RPMI8226 (cell line): ENCODE measurements around the gene CFTR.

Experiments
- DNase-seq: peaks from one replicate; pipeline ENCODE4 v3.0.0-alpha.2; 2015

The CFTR gene

DNA sequence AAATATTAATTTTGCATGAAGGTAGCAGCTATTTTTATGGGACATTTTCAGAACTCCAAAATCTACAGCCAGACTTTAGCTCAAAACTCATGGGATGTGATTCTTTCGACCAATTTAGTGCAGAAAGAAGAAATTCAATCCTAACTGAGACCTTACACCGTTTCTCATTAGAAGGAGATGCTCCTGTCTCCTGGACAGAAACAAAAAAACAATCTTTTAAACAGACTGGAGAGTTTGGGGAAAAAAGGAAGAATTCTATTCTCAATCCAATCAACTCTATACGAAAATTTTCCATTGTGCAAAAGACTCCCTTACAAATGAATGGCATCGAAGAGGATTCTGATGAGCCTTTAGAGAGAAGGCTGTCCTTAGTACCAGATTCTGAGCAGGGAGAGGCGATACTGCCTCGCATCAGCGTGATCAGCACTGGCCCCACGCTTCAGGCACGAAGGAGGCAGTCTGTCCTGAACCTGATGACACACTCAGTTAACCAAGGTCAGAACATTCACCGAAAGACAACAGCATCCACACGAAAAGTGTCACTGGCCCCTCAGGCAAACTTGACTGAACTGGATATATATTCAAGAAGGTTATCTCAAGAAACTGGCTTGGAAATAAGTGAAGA, 112.3 kb downstream of the CFTR start:
- DNase-seq: no peak

DNA sequence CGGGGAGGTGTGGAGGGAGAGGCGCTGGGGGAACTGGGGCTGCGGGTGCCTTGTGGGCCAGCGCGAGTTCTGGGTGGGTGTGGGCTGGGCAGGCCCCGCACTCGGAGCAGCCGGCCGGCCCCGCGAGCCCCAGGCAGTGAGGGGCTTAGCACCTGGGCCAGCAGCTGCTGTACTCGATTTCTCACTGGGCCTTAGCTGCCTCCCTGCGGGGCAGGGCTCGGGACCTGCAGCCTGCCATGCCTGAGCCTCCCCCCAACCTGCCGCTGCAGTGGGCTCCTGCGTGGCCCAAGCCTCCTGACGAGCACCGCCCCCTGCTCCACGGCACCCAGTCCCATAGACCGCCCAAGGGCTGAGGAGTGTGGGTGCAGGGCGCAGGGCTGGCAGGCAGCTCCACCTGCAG, 116.3 kb downstream of the CFTR start:
- no peak for DNase-seq

DNA sequence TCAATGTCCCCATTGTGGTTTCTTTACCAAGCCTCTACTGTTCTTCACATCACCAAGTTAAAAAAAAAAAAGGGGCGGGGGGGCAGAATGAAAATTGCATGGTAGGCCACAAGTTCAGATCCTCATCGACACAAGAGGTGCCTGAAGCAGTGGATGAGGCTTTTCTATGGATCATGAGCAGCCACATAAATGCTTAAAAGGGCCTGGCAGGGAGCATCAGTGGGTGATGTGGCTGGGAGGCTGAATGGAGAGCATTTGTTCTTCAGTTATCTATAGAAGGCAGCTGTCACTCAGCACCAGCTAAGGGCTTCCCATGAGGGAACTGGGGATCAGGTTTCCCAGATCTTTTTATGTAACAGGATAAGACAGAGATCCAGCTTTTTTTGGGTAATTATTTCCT, 117.9 kb downstream of the CFTR start:
- no peak for DNase-seq

DNA sequence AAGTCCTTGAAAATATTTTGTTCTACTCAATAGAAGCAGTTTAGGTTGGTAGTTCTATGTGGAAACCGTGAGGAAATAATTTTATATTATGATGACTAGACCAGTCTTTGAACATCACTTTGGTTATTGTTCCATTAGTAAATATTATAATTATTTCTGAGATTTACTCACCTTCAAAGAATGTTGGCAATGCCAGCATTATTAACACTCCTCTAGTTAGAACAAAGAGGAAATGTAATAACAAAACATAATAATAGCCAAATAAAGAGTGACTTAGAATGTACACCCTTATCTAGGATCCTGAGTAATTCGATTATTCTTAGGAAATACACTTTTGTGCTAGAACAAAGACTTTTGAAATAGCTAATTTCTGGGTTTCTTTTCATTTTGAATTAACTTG, 121.1 kb downstream of the CFTR start:
- DNase-seq: no peak

DNA sequence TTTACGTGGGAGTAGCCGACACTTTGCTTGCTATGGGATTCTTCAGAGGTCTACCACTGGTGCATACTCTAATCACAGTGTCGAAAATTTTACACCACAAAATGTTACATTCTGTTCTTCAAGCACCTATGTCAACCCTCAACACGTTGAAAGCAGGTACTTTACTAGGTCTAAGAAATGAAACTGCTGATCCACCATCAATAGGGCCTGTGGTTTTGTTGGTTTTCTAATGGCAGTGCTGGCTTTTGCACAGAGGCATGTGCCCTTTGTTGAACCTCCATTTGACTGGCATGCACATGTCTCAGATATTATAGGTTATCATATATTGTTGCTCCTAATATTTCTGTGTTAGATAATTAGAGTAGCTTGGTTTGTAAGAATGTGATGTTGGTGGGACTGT, 123.8 kb downstream of the CFTR start:
- peak; percentile 76 for DNase-seq

DNA sequence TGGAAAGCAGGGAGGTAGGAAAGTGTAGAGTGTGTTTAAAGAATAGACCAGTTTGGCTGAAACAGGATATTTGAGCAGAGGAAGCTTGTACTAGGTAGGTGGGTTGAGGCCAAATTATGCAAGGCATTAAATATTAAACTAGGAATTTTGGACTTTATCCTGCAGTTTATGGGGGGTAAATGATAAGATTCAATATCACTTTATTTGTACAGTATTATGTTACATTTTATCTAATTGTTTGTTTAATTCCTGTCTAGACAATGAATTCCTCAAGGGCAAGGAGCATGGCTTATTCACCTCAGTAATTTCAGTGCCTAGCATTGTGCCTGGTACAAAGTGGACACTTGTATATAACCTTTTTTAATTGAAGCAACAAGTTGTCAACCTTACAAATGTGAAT, 125.9 kb downstream of the CFTR start:
- no peak for DNase-seq

DNA sequence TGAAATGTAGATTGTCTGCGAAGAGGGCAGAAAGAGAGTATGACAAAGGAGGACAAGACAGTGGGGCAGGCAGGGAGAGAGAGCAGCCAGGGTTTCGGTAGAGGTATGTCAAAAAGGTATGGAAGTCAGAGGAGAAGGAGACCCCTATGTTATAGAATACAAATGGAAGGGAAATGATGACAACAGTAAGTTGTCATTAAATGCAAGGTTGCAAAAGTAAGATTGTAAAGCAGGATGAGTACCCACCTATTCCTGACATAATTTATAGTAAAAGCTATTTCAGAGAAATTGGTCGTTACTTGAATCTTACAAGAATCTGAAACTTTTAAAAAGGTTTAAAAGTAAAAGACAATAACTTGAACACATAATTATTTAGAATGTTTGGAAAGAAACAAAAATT, 126.3 kb downstream of the CFTR start:
- no peak for DNase-seq

DNA sequence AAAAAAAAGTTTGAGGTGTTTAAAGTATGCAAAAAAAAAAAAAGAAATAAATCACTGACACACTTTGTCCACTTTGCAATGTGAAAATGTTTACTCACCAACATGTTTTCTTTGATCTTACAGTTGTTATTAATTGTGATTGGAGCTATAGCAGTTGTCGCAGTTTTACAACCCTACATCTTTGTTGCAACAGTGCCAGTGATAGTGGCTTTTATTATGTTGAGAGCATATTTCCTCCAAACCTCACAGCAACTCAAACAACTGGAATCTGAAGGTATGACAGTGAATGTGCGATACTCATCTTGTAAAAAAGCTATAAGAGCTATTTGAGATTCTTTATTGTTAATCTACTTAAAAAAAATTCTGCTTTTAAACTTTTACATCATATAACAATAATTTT, 130.6 kb downstream of the CFTR start:
- DNase-seq: no peak

DNA sequence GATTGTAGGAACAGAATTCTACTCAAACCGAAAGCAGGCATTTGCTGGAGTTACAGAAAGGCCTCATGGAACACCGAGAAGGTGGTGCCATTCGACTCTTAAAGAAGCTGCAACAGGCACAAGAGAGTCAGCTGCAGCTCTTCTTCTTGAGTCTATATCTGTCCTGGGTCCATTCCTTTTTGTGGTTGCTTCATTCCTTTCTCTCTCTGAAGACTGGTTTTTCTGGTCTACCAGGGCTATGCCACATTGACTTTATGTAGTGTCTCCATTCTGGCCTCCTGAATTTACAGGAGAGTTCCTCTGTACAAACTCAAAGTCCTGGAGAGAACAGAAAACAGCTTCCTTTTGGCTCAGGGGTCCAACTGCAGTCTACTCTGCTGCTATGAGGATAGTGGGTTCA, 132.8 kb downstream of the CFTR start:
- DNase-seq: no peak

DNA sequence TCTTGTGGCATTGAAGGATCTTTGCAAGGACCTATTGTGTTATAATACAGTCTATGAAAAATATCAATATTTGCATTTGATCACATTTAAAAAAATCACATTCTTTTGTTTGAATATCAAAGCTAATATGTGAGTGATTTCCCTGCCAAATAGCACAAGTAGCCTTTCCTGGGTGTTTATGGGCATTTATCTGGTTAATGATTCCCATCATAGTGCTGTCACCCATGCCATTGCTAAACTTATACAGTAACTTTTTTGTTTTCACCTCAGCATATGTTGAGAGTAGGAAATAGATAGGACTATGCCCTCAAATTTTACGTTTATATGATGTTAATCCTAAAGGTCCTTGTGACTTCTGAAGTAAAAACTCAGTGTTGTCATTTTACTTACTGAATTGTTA, 136.9 kb downstream of the CFTR start:
- DNase-seq: no peak

DNA sequence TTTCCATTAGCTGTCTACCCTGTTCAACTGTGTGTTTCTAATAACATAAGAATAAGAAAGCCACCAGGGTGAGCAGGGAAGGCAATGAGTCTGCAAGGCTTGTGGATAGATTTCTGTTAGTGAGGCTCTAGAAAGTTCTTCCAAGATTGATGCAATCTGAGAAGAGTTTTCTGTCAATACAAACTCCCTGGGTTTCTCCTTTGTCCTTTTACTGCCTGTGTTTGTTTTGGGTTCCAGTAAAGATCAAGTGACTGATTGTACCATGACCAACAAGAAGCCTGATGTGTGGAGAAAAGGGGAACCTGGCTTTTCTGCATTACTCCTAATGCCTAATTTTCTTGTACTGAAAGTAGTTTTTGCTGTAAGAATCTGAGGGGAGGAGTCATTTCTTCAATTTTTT, 139.9 kb downstream of the CFTR start:
- no peak for DNase-seq

DNA sequence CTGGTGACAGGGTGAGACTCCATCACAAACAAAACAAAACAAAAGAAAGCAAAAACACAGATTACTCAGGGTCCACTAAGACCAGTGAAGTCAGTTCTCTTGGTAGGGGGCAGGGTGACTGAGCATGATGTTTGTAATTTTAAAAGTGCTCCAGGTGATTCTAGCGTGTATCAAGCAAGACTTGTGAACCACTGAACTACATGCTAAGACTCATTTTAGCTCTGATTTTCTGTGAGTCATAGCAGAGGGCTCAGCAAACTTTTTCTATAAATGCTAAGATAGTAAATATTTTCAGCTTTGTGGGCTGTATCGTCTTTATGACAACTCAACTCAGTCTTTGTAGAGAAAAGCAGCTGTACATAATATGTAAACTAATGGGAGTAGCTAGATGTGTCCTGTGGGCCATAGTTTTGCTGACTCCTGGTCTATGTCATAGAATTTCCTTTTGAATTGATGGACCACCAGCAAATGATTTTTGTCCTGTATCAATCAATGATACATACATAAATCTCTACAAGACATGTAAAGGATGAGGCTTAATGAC, 141.3 kb downstream of the CFTR start:
- DNase-seq: no peak

DNA sequence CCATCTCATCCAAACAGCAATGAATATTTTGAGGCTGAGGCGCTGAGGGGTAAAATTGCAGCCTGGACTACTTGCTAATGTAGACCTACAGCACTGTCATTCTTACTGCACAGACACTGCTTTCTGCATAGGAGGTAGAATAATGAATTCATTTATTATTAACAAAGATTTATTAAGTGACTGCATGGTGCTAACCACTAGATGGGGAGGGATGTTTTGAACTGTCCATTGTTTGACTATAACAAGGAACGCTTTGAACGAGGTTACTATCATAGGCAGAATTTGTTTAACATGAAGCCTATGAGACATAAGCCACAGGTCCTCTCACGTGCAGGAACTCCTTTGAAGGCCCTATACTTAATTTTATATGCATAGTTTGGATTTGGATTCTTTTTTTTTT, 143.8 kb downstream of the CFTR start:
- DNase-seq: no peak

DNA sequence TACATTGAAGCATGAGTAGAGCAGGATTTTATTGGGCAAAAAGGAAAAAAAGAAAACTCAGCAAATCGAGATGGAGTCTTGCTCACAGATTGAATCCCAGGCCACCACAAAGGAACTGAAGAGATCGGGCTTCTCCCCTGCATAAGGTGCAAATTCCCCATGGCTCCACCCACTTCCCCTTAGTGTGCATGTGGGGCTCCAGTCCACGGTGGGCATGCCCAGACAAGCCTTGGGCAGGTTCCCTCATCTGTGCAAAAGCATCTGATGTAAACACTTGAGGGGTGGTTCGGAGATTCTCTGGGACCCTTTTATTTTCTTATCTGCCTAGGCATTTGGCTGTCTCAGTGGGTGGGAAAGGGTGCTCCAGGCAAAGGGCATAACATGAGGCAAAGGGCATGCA, 150.7 kb downstream of the CFTR start:
- no peak for DNase-seq

DNA sequence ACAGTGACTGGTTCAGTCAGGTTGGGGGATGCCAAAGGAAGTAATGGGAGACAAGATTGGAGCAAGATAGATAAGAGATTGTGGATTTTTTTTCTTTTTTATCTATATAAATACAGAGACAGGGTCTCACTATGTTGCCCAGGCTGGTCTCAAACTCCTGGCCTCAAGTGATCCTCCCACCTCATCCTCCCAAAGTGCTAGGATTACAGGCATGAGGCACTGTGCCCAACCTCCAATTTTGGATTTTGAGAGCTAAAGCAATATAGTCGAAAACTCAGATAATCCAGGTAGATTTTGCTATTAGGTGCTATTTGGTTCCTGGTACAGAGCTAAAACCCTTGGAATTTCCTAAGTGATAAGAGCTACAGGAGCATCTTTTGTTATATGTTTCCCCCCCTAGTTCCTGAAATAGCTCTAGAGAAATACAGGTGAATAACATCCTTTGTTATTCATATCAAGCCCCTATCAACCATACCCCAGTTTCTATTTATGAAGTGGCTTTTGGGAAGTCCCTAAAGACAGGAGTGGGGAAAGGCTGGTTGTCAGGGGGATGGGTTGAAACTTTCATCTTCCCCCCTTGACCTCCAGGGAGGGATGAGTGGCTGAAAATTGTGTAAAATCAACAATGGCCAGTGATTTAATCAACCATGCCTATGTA, 151.2 kb downstream of the CFTR start:
- DNase-seq: no peak

DNA sequence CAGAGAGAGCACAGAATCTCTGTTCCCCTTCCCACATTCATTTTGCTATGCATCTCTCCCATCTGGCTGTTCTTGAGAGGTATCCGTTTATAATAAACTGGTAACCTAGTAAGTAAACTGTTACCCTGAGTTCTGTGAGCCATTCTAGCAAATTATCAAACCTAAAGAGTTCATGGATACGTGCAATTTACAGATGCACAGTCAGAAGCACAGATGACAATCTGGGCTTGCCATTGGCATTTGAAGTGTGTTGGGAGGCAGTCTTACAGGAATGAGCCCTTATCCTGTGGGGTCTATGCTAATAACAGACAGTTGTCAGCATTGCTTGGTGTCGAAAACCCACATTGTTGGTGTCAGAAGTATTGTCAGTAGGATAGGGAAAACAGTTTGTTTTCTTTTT, 151.8 kb downstream of the CFTR start:
- DNase-seq: no peak

DNA sequence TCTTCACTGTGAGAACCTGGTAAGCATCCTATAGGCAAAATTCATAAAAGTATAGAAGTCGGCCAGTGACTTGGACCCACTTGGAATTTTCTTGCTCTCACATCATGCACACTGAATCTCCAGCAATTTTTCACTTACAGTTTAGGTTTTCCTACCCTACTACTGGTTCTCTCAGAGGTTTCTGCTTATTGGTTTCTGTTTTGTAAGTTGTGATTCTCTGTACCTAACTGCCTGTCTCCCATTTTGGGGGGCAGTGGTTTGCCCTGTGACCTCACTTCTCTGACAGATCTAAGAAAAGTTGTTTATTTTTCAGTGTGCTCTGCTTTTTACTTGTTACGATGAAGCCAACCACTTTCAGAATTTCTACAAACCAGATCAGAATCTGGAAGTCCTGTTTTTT, 158.1 kb downstream of the CFTR start:
- DNase-seq: no peak

DNA sequence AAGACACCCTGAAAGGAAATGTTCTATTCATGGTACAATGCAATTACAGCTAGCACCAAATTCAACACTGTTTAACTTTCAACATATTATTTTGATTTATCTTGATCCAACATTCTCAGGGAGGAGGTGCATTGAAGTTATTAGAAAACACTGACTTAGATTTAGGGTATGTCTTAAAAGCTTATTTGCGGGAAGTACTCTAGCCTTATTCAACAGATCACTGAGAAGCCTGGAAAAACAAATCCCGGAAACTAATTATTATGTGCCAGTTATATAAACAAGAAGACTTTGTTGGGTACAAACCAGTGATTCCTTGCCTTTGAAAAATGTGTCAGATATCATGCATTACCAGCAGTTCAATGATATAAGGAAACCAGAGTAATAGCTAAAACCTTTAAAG, 160.1 kb downstream of the CFTR start:
- DNase-seq: no peak

DNA sequence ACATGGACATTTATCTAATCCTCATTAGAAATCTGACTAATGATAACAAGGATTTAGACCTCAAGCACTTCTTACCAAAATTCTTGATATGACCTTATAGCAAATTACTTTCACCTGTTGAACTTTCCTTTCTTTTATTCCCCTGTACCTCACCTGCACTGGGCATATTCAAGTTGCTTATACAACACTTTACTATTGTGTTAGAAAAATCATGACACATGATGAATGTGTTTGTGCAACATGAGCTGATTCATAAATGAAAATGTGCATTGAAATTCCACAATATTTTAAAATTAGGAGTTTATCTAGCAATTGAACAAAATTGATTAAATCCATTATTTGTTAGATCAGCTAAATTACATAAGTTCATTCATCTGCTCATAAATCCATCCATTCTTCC, 160.6 kb downstream of the CFTR start:
- no peak for DNase-seq

DNA sequence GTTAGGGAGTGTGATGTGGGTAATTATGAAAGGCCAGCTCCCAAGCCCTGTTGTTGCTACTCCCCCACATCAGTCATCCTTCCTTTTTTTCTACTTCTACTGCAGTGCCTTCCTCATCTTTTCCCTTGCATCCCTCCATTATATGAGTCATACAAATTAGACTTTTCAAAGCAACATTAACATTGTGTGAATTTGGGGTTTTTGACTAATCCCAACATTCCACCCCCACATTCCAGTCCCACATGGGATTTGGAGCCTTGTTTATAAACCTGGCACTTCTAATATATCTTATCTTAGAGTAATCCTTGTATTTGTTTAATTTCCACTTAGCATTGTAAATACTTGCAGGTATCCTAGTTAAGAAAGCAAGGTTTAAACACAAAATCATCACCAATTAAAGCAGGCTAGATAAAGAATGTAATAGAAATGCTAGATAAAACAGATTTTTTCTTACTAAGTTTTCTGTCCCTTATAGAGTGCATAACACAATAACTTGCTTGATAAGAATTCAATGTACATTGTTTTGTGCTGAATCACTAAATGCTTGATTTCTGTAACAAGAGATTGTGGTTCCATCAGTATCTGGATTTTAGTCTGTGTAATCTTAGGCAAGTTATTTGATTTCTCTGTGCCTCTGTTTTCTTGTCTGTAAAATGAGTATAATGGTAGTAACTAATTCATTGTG, 165.8 kb downstream of the CFTR start:
- DNase-seq: no peak

DNA sequence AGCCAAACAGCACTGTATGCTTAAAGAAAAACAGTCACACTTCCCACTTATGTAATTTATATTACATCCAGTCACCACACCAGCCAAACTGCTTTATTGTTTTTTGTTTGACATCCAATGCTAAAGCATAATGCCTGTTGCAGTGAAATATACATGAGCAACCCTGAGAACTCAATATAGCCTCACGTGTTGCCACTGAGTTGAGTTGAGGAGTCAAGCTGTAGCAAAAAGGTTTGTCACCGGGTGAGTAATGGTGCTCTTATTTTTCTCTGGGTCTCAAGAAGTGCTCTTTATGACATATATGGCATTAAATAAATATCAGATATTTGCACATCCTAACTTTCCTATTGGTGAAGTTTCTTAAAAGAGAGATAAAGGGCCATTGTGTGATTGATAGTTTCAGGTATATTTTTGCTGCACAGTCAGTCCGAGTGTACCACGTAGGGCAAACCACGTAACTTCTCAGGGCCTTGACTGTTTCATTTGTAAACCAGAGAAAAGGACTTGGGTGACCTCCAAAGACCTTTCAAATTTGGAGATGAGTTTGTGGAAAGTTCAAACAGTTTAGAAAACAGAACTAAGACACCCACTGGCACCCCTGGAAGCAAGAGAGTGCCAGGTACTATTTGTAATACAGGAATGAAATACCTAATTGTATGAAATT, 168.5 kb downstream of the CFTR start:
- DNase-seq: no peak

DNA sequence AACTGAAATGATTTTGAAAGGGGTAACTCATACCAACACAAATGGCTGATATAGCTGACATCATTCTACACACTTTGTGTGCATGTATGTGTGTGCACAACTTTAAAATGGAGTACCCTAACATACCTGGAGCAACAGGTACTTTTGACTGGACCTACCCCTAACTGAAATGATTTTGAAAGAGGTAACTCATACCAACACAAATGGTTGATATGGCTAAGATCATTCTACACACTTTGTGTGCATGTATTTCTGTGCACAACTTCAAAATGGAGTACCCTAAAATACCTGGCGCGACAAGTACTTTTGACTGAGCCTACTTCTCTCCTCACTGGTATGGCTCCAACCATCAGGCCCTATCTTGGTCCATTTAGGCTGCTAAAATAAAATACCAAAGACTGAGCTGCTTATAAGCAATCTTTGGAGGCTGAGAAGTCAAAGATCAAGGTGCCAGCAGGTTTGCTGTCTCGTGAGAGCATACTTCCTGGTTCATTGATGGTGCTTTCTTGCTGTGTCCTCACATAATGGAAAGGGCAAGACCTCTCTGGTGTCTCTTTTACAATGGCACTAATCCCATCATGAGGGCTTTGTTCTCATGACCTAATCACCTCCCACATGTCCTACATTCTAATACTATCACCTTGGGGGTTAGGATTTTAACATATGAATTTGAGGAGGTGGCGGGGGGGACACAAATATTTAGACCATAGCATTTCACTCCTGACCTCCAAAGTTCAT, 173.3 kb downstream of the CFTR start:
- DNase-seq: no peak

DNA sequence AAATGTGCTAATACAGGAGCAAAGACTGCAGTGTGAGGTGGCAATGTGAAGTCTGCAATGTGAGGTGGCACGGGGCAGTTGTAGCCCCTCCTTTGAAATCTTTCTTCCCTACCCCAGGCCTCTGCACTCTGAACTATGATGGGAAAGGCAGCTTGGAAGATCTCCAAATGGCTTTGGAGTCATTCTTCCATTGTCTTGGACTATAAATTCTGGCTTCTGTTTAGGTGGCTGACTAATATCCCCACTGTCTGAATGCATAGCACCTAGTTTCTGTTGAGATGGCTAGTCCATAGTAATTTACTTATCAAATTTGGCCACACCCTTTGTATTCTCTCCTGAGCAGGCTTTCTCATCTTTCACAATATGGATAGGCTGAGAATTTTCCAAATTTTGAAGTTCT, 175.0 kb downstream of the CFTR start:
- no peak for DNase-seq
